ENCODE data around the gene WWOX. TPM values are rescaled to one million over a fixed set of nuclear protein-coding genes. Genes with fewer than 3 reads are reported as not detected.

The WWOX gene
- total RNA-seq, 1 donor from 2014 or later = 15.8 TPM

DNA sequence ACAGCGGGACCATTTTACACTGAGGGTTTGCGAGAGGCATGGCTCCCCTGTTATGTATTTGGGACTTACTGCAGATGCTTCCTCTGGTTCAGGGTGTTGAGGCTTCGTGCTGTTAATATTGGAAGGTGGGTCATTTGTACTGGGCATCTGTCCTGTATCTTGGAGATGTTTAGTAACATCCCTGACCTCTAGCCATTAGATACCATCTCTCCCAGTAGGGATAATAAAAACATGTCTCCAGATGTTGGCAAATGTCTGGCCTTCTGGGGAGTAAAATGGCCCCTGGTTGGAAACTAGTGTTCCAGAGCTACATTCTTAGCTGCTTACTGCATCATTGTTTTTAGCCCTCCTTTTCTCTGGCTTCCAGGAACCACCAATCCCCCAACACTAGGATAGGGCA, 388.0 kb downstream of the WWOX start:
- no peak for DNase-seq (ENCODE audit: low spot score)

DNA sequence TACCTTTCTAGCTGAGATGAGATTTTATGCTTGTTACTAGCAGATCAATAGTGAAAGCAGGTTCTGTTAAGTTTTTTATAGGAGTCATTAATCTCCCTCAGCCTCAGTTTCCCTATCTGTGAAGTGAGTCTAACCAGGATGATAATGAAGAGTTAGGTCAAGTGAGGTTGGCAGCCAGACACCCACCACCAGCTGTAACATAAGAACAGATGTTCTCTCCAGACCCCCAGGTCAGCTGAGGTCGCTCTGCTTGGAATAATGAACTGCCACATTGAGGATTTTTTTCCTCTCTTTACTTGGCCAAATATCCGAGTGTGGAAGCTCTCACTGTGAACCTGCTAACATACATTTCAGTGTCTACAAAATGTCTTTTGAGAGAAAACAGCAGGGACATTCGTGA, 389.6 kb downstream of the WWOX start:
- no peak for DNase-seq (ENCODE audit: low spot score)

DNA sequence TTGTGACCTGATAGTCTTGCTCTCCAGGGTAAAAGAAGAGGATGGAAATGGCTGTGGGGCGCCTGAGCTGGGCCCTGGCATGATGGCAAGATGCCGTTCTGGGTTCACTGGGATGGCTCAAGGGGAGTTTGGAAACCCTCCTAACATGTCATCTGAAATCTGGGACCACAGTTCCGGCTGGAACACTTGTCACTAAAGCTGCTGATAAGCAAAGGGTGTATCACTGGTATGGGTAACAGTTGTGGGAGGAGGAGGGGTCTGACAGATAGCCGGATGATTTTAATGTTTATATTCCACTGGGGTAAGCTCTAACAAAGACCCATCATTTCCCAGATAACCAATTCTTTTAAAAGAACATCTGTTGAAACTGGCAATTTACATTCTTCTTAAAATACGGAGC, 390.2 kb downstream of the WWOX start:
- no peak for DNase-seq (ENCODE audit: low spot score)

DNA sequence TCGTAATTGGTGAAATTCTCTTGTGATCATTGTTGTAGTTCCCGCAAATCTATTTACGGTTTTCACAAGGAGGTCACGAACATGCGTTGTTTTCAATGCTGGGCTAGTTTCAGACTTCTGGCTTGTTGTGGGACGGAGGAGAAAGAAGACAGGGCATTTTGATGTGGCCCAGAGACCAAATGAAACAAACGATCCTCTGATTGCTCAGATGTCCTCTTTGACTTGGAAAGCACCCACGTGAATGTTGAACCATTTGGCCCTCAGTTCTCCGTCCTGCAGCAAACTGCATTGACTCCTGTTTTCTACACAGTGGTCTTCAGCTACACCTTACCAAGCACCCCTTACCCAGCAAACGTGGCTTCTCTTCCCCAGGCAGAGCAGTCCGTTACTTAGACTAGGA, 391.0 kb downstream of the WWOX start:
- no peak for DNase-seq (ENCODE audit: low spot score)

DNA sequence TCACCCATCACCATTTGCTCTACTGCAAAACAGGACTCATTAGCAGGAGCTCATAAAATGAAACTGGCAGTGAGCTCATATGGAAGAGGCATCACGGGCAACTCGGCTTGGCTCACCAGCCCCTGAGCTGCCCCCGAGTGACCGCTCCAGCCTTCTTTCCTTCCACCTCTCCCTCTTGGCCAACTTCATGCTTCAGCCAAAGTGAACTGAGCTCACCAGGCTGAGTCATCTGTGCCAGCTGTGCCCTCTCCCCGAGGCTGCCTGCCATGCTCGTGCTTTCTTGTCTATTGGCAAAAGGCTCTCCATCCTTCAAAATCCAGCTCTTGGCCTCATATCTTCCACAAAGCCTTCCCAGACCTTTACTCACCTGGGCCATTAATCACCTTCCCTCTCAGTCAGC, 391.4 kb downstream of the WWOX start:
- no peak for DNase-seq (ENCODE audit: low spot score)

DNA sequence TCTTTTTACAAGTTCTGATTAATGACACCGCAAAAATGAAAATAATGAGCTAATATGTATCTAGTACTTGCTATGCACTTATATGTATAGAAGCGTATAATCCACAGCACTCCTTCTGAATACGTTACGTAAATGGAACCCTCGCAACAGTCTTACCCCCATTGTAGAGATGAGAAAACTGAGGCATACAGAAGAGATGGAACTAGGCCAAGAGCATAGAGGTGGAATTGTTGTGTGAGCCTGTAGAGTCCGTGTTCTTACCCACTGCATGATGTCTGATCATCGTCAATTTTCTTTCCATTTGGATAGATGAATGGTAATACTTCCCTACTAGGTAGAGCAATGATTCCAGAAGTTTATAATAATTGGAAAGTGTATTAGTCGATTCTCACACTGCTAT, 394.1 kb downstream of the WWOX start:
- no peak for DNase-seq (ENCODE audit: low spot score)

DNA sequence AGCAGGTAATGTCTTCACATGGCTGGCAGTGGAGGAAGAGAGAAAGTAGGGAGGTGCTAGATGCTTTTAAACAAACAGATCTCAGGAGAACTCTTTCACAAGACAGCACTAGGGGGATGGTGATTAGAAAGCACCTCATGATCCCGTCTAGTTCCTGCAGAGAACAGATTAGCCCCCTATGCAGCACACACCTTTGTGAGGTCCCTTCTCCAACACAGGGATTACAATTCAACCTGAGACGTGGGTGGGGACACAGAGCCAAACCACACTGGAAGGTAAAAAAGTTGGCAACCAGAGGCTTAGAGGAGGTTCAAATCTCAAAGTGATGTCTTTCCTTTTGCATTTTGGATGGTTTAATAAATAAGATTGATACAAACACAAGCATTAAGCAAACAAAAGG, 394.7 kb downstream of the WWOX start:
- DNase-seq (ENCODE audit: low spot score) = no peak

DNA sequence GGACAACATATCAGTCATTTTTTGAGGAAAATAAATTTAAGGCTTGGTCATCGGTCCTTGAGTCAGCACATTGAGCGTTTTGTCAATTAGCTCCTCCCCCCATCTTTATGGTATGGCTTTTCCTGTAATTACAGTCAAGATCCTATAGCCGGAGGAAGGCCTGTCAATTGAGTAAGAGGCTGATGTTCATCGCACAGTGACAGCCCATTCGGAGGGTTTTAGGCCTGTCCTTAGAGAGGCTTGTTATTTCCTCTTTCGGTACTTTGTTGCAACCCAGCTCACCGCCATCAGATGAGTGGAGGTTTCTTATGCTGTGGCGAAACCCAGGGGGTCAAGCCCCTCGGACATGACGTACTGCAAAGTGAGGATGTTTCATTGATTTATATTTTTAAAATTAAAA, 395.2 kb downstream of the WWOX start:
- DNase-seq (ENCODE audit: low spot score) = no peak

DNA sequence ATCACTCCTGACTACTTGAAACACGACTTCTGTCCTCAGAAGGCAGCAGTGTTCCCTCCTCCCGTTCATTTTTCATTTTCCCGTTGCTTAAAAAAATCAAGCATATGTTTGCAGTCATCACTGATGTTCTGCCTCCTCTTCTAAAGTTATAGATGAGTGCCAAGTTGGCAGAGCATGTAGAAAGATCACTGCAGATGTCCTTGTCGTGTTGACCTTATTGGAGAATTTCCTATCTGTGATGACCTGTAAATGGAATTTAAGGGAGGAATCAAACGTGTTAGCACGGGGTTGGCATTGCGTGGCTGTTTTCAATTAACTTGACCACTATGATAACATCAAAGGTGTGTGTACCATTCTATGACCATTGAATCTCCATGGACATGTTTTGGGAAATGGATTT, 396.7 kb downstream of the WWOX start:
- DNase-seq (ENCODE audit: low spot score) = no peak

DNA sequence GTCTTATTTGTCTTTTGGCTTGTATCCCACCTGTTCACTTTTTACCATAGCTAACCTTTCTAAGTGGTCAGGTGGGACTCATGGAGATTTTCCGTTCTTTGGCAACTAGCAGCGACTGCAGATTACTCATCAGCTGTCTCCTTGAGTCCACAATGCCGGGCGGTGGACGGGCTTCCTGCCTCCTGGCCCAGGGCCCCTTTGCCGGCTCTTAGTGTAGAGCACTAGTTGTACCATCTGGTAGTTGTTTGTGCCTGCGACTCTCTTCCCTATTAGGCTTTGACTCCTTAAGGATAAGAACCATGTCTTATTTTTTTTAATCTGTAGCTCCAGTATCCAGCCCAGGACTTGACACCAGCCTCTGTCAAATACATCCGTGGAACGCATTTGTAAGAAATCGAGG, 399.9 kb downstream of the WWOX start:
- no peak for DNase-seq (ENCODE audit: low spot score)

DNA sequence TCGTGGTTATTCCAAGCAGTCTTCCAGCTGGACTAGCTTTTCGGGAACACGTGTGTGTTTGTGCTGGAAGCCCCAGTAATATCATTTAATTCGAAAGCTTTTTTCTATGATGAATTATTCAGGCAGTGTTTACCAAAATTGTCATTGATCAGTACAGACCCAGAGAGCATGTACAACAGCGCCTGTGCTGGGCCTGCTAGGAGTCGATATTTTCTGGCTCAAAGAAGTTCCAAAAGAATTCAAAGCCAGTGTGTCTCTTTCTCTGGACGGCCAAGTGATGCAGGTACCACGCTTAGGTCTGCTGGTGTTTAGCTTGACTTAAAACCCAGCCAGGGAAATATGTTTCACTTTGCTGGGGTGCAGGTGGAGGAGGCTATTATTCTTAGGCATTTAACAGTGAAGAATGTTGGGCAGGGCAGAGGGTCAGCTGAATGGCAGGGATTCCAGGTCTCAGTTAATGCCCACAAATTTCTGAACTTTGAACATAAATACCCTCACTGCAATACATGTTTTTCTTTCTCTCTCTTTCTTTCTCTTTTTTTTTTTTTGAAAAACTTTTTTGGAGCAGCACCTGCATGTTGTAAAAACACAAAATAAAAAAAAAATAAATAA, 401.3 kb downstream of the WWOX start:
- DNase-seq (ENCODE audit: low spot score) = no peak

DNA sequence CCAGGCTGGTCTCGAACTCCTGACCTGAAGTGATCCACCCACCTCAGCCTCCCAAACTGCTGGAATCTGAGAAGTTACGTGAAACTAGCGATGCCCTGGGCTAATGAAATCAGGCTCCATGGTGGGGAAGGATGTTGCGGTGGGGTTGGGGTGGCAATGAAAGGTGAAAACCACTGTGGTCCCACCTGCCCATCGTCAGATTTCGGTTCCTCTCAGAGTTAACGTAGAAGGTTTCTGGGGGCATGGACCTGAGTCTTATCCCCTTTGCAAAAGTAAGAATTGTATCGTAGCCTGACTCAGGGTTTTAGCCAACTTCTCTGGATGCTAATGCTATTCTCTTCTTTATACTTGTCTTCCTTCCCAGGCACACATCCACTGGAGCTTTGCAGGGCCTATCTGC, 402.3 kb downstream of the WWOX start:
- no peak for DNase-seq (ENCODE audit: low spot score)

DNA sequence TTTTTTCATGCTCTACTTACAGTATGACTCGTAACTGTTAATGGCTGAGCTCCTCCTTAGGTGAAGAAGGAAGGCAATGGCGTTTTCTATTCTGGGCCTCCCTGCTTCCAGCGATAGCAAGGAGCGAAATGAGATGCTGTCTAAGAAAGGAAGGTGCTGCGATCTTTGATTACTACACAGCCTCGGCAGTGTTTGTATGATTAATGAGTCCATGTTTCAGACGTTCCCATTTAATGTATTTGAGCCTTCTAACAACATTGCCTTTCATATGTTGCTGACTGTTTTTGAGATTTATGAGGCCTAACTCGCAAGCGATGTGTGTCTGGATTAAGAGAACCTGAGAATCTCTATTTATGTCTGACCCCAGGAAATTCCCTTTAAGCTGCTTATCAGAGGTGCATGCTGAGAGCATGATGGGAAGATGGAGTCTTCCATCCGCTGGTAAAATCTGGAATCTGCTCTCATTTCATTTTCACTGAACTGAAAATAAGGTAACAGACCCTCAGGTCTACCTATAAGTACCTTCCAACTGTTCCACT, 403.4 kb downstream of the WWOX start:
- no peak for DNase-seq (ENCODE audit: low spot score)

DNA sequence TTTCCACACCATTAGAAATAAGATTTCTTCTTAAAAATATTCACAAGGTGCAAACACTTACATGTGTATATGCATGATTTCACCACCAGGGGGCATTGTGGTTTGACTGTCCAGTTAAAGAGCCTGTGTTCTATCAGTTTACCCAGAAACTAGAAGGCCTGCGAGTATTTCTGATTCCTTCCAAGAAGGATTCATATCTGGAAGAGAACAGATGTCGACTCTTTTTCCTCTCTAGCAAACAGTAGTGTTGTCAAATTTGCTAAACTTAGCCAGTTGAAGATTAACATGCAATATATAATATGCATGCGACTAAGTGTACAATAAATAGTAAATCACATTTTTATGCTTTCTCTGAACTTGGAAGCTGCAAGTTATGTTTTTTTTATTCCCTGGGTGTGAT, 404.1 kb downstream of the WWOX start:
- DNase-seq (ENCODE audit: low spot score) = no peak

DNA sequence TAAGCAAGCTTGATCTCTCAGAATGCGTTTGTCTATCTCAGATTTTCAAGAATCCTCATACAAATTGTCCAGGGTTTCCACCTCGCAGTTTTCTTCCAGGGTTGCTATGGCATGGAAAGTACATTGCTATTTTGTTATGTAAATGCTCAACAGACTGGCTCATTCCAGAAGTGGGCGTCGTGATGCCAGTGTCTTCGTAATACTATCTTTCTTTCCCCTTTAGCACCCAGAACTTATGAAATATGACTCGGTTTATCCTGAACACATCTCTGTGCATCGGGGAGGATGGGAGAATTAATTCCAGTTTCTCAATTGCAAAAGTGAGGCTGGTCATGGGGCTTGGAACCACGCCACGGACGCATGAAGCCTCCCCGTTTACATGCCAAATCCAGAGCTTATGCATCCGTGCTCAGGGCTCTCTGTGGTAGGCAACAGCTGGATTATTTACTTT, 405.0 kb downstream of the WWOX start:
- DNase-seq (ENCODE audit: low spot score) = no peak

DNA sequence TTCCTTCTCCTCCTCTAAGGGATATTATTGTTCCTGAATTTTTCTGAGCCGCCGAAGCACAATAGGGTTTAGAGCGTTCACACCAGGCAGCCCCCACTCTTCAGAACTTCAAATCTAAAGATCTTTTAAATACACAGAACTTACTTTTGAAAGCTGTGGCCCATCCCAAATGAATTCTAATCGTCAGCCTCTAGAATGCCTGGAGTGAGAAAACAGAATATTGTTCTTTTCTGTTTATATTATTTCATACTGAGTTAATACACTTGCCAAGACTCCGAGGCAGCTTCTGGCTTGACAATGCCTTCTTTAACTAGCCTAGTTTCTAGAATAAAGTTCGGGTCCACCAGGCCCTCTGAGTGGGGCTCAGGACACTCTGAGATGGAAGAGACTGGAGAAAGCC, 405.6 kb downstream of the WWOX start:
- no peak for DNase-seq (ENCODE audit: low spot score)

DNA sequence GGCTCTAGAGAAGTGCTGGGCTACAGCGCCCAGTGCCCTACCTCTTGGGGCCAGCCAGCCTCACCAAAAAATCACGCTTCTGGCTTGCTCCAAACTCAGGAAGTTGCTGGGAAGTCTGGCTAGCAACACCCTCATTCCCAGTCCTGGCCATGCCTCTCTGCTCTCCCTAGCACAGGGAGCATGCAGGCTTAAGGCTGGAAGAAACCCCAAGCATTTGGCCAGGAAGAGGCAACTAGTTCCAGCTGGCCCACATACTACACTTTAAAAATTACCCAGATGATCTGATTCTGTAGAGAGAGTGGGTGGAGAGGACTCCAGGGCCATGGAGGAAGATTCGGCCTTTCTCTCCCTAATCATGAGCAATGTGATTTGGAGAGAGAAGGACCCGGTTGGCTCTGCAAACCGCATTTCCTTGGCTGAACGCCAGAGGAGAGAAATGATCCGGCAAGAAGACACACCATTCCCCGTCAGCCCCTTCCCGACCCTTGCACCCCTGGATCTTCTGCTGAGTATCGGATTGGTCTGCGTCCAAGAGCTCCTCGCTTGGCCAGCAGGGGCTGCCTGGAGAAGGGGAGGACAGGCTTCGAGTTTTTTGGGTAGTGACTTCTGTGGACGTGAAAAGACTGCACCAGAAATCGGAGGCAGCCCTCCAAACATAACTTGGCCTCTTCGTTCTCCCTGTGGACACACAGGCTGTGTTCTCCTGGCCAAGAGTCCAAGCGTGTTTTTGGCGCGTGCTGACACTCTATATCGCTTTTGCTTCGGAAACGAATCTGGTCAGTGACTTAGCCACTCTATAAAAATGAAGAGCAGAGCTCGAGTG, 406.3 kb downstream of the WWOX start:
- DNase-seq (ENCODE audit: low spot score) = no peak

DNA sequence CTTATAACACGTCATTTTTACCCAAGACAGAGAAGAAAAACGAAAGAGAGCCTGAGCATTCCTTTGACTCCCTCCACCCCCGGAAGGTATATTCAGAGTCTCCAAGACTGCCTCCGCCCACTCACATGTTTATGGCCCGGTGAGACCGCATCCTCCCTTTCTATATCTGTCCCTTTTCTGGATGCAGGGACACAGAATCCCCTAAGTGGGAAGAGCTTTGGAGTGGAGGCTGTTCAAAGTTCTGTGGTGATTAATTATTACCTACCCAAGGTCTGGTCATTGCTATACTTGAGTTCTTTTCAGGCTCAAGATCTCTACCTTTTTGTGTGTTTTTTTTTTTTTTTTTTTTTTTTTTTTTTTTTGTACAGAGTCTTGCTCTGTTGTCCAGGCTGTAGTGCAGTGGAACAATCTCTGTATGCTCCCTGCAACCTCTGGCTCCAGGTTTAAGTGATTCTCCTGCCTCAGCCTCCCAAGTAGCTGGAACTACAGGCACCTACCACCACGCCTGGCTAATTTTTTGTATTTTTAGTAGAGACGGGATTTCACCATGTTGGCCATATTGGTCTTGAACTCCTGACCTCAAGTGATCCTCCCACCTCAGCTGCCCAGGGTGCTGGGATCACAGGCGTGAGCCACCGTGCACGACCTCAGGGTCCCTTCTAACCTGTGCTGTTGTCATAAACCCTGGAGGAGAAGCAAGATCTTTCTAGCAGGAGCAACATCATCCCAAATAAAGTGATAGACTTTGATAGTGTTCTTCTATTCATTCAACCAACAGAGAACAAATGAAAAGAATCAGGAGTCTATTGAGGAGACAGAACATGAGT, 407.1 kb downstream of the WWOX start:
- DNase-seq (ENCODE audit: low spot score) = no peak

DNA sequence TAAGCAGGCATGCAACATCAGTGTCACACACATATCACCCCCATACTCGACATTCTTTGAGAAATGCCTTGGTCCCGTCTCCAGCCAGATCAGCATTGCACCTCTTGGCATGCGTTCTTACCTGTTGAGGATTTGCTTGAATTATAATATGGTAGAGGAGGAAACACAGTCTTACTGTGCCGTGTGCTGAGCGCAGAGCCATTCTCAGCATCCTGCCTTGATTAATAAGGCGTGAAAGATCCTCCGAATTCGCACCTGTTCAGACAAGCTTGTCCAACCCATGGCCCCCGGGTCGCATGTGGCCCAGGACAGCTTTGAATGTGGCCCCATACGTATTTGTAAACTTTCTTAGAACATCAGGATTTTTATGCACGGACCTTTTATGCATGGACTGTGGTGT, 408.1 kb downstream of the WWOX start:
- no peak for DNase-seq (ENCODE audit: low spot score)

DNA sequence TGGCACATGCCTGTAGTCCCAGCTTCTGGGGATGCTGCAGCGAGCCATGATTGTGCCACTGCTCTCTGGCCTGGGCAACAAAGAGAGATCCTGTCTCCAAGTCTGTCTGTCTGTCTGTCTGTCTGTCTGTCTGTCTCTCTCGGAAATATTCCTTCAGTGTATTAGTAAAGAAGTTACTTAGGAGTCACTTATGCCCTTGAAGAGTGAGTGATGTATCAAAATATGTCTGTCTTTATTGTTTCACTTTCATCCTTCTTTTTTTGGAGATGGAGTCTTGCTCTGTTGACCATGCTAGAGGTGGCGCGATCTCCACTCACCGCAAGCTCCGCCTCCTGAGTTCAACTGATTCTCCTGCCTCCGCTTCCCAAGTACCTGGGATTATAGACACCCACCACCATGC, 410.5 kb downstream of the WWOX start:
- no peak for DNase-seq (ENCODE audit: low spot score)

DNA sequence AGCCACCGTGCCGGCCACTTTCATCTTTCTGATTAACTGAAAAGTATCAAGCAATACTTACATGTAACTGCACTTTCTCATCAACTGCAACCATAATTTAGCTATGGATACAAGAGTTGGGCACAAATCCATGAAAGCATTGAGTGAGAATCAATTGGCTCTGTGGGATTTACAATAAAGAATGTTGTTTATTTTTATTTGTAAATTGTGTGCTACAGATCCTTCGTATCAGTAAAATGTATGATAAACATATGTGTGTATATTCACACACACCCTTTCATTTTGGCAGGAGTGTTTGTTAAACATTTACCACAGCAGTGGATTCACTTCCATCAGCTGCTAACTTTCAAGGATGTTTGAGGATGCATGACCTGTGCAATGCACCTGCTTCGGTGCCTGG, 411.0 kb downstream of the WWOX start:
- DNase-seq (ENCODE audit: low spot score) = no peak

DNA sequence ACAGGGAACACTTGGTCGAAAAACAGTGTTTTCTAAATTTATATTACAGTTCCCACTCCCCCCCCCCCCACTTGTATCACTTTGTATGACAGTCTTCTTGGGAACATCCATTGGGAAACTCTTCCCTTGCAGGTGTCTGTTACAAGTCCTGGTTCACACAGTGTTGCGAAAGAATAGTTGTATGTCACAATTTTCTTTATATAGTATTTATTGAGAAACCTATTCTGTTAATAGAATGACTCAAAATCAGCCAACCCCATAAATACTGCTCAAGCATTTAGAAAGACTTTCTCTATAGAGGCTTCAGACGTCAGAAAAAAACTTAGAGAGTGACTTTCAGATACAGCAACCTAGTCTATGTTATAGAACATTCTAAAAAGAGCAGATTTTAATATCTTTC, 414.4 kb downstream of the WWOX start:
- DNase-seq (ENCODE audit: low spot score) = no peak

All from mesenteric fat pad (tissue), 1 donor.